Progenitor cell of endocrine pancreas (in vitro differentiated cells): ENCODE data around the gene ACAD10. TPM values are rescaled to one million over a fixed set of nuclear protein-coding genes. Genes with fewer than 3 reads are reported as not detected.
A peak's percentile ranks its signal among the peaks of the same experiment; 100 is the strongest.

ENCODE experiments used
- DNase-seq: peaks from one replicate; pipeline ENCODE4 v3.0.0; 2021; ENCODE audit warnings: low spot score; ENCODE audit not compliant: unreplicated experiment
- H3K27ac Mint-ChIP-seq: 2 replicates; pipeline ENCODE4 v1.8.0; 2021; ENCODE audit warnings: mild to moderate bottlenecking, moderate library complexity, mixed read lengths
- H3K27me3 Mint-ChIP-seq: 2 replicates; pipeline ENCODE4 v1.8.0; 2021; ENCODE audit warnings: mixed read lengths
- H3K36me3 Mint-ChIP-seq: 2 replicates; pipeline ENCODE4 v1.8.0; 2022; ENCODE audit warnings: mixed read lengths; ENCODE audit not compliant: insufficient read depth
- H3K4me1 Mint-ChIP-seq: 2 replicates; pipeline ENCODE4 v1.8.0; 2021; ENCODE audit warnings: low read depth, mixed read lengths
- H3K4me3 Mint-ChIP-seq: 2 replicates; pipeline ENCODE4 v1.8.0; 2021; ENCODE audit warnings: low read depth, mild to moderate bottlenecking, moderate library complexity, mixed read lengths
- H3K9me3 Mint-ChIP-seq: 2 replicates; pipeline ENCODE4 v1.8.0; 2021; ENCODE audit warnings: low read depth, mixed read lengths
- CTCF ChIP-seq: fragments of 200-600 bp; sonication (generic); IDR thresholded peaks from one replicate; pipeline ENCODE4 v1.5.0; 2021; ENCODE audit warnings: antibody characterized with exemption, mild to moderate bottlenecking; ENCODE audit not compliant: unreplicated experiment
- total RNA-seq: library from RNA; stranded (reverse); gene quantifications from 2 replicates; pipeline ENCODE4 v1.2.1, GENCODE V29; 2021

ACAD10 gene
- total RNA-seq, 1 donor from 2014 or later = 62.3 TPM

GRCh38 chr12:111753144-111753881, 67.5 kb downstream of the ACAD10 start:
- Mint-ChIP-seq H3K4me3 (no peak overlapping the region), H3K27ac (no peak overlapping the region), H3K27me3 (no peaks in the 10 kb centered on the region), H3K9me3 (no peaks in the 10 kb centered on the region), H3K36me3 (peaks cover 2% of the 10 kb centered on the region), H3K4me1 (no peaks in the 10 kb centered on the region)
- peak; percentile 78 for TF ChIP-seq CTCF
- DNase-seq = peak; percentile 41

GRCh38 chr12:111754671-111755070, 68.8 kb downstream of the ACAD10 start:
- Mint-ChIP-seq H3K27me3 (no peaks in the 10 kb centered on the region), H3K36me3 (peaks cover 2% of the 10 kb centered on the region), H3K9me3 (no peaks in the 10 kb centered on the region), H3K4me3 (no peak overlapping the region), H3K4me1 (no peaks in the 10 kb centered on the region), H3K27ac (no peak overlapping the region)
- DNase-seq = no peak
- no peak for TF ChIP-seq CTCF

- H3K27ac Mint-ChIP-seq = no peak overlapping the region
- no peak overlapping the region for H3K4me3 Mint-ChIP-seq
- no peak for DNase-seq
- no peak for TF ChIP-seq CTCF
- no peaks in the 10 kb centered on the region for H3K27me3 Mint-ChIP-seq
- H3K36me3 Mint-ChIP-seq = peaks cover 2% of the 10 kb centered on the region
- H3K4me1 Mint-ChIP-seq = peaks cover 1% of the 10 kb centered on the region
- H3K9me3 Mint-ChIP-seq = no peaks in the 10 kb centered on the region
Measured at GRCh38 chr12:111756196-111756595, 70.3 kb downstream of the ACAD10 start.

- Mint-ChIP-seq H3K4me3 (no peak overlapping the region), H3K27me3 (no peaks in the 10 kb centered on the region), H3K9me3 (no peaks in the 10 kb centered on the region), H3K36me3 (peaks cover 2% of the 10 kb centered on the region), H3K4me1 (peaks cover 1% of the 10 kb centered on the region), H3K27ac (peak overlapping the region; percentile 62)
- DNase-seq = no peak
- TF ChIP-seq CTCF = no peak
Measured at GRCh38 chr12:111756681-111757080, 70.8 kb downstream of the ACAD10 start.

- Mint-ChIP-seq H3K9me3 (no peaks in the 10 kb centered on the region), H3K4me3 (no peak overlapping the region), H3K36me3 (peaks cover 2% of the 10 kb centered on the region), H3K27ac (no peak overlapping the region), H3K27me3 (no peaks in the 10 kb centered on the region), H3K4me1 (peaks cover 1% of the 10 kb centered on the region)
- DNase-seq = no peak
- no peak for TF ChIP-seq CTCF
Measured at GRCh38 chr12:111757361-111758119, 71.7 kb downstream of the ACAD10 start.
